HepG2 (cell line): ENCODE results near the gene HOXB4. TPM values are rescaled to one million over a fixed set of nuclear protein-coding genes. Genes with fewer than 3 reads are reported as not detected.

ENCODE experiments used
- microRNA counts: library from miRNA; unstranded; fragments of <30 nt; microRNA quantifications from one replicate; lab custom pipeline; 2015
- polyA plus RNA-seq, 8 experiments: library from polyadenylated mRNA; depleted of rRNA in 3 of 8; stranded (reverse) in 7 of 8; unstranded in 1 of 8; fragments of >200 nt; fragmentation: Illumina TruSeq in 4 of 8; extraction: Trizol in 4 of 8; gene quantifications; 2 replicates each; pipeline versions ENCODE4 v1.2.1 to v1.2.3, GENCODE V29; 2011 to 2016; ENCODE audit warnings: low read depth in 4 of 8, missing spikeins in 1 of 8, mixed read lengths in 1 of 8; ENCODE audit not compliant: insufficient read depth in 1 of 8
- total RNA-seq, 5 experiments: library from RNA; depleted of rRNA; stranded (reverse); fragments of >200 nt; fragmentation: Illumina TruSeq; extraction: Trizol; gene quantifications; 2 replicates each; pipeline ENCODE4 v1.2.3, GENCODE V29; 2016; ENCODE audit warnings: low read depth in 1 of 5

HOXB4 gene
- total and polyA plus RNA-seq, 2 of the 13 experiments (the other 11 are each of a cell fraction or from before 2014, with no cell fraction given), result not detected

MicroRNAs encoded within 50 kb of the gene (microRNA counts, 767-probe panel; counts per million panel counts)
- not detected for microRNA hsa-miR-10a-5p (lab: Ali Mortazavi, UCI)

Other genes with a start within 250 kb of the HOXB4 start
- gene SKAP1, start 148.1 kb downstream of the HOXB4 start, total RNA-seq (2016; rRNA removed; fragmentation: Illumina TruSeq; extraction: Trizol), result not detected in 2 replicates
- 0.21 TPM in 1 of 2 replicates, not detected in the other for gene SKAP1, start 148.1 kb downstream of the HOXB4 start, polyA plus RNA-seq (2011; rRNA removed)
- not detected in 2 replicates for gene HOXB1, start 47.3 kb downstream of the HOXB4 start, total RNA-seq (2016; rRNA removed; fragmentation: Illumina TruSeq; extraction: Trizol)
- not detected in 2 replicates for gene HOXB1, start 47.3 kb downstream of the HOXB4 start, polyA plus RNA-seq (2011; rRNA removed)
- not detected in 2 replicates for gene HOXB2, start 33.2 kb downstream of the HOXB4 start, total RNA-seq (2016; rRNA removed; fragmentation: Illumina TruSeq; extraction: Trizol)
- not detected in 2 replicates for gene HOXB2, start 33.2 kb downstream of the HOXB4 start, polyA plus RNA-seq (2011; rRNA removed)
- gene HOXB3, start 11.9 kb upstream of the HOXB4 start, total RNA-seq (2016; rRNA removed; fragmentation: Illumina TruSeq; extraction: Trizol), result not detected in 2 replicates
- gene HOXB3, start 11.9 kb upstream of the HOXB4 start, polyA plus RNA-seq (2011; rRNA removed), result not detected in 2 replicates
- not detected in 2 replicates for gene HOXB5, start 15.4 kb upstream of the HOXB4 start, total RNA-seq (2016; rRNA removed; fragmentation: Illumina TruSeq; extraction: Trizol)
- not detected in 2 replicates for gene HOXB5, start 15.4 kb upstream of the HOXB4 start, polyA plus RNA-seq (2011; rRNA removed)
- gene HOXB6, start 26.6 kb upstream of the HOXB4 start, total RNA-seq (2016; rRNA removed; fragmentation: Illumina TruSeq; extraction: Trizol), result not detected in 2 replicates
- not detected in 2 replicates for gene HOXB6, start 26.6 kb upstream of the HOXB4 start, polyA plus RNA-seq (2011; rRNA removed)
- gene HOXB7, start 32.7 kb upstream of the HOXB4 start, total RNA-seq (2016; rRNA removed; fragmentation: Illumina TruSeq; extraction: Trizol), result not detected in 2 replicates
- 0.04 and 0.08 TPM in 2 replicates for gene HOXB7, start 32.7 kb upstream of the HOXB4 start, polyA plus RNA-seq (2011; rRNA removed)
- gene HOXB8, start 36.9 kb upstream of the HOXB4 start, total RNA-seq (2016; rRNA removed; fragmentation: Illumina TruSeq; extraction: Trizol), result not detected in 2 replicates
- gene HOXB8, start 36.9 kb upstream of the HOXB4 start, polyA plus RNA-seq (2011; rRNA removed), result not detected in 2 replicates
- not detected in 2 replicates for gene HOXB9, start 48.0 kb upstream of the HOXB4 start, total RNA-seq (2016; rRNA removed; fragmentation: Illumina TruSeq; extraction: Trizol)
- gene HOXB9, start 48.0 kb upstream of the HOXB4 start, polyA plus RNA-seq (2011; rRNA removed), result not detected in 2 replicates
- not detected in 2 replicates for gene PRAC1, start 144.2 kb upstream of the HOXB4 start, total RNA-seq (2016; rRNA removed; fragmentation: Illumina TruSeq; extraction: Trizol)
- gene PRAC1, start 144.2 kb upstream of the HOXB4 start, polyA plus RNA-seq (2011; rRNA removed), result not detected in 2 replicates
- gene PRAC2, start 144.8 kb upstream of the HOXB4 start, total RNA-seq (2016; rRNA removed; fragmentation: Illumina TruSeq; extraction: Trizol), result not detected in 2 replicates
- not detected in 2 replicates for gene PRAC2, start 144.8 kb upstream of the HOXB4 start, polyA plus RNA-seq (2011; rRNA removed)
- gene HOXB13, start 150.4 kb upstream of the HOXB4 start, total RNA-seq (2016; rRNA removed; fragmentation: Illumina TruSeq; extraction: Trizol), result not detected in 2 replicates
- not detected in 2 replicates for gene HOXB13, start 150.4 kb upstream of the HOXB4 start, polyA plus RNA-seq (2011; rRNA removed)
- 0.04 TPM in 1 of 2 replicates, not detected in the other for gene TTLL6, start 238.9 kb upstream of the HOXB4 start, total RNA-seq (2016; rRNA removed; fragmentation: Illumina TruSeq; extraction: Trizol)
- gene TTLL6, start 238.9 kb upstream of the HOXB4 start, polyA plus RNA-seq (2011; rRNA removed), result 0.08 and 0.25 TPM in 2 replicates